CD4-positive, alpha-beta T cell treated with Interleukin-12 subunit alpha and Interleukin-12 subunit beta, for 1 hour (primary cell): ENCODE measurements around the gene TTC3.
"Not testable (repeated sequence)": the region's sequence is repeated elsewhere in the genome, so short reads cannot be mapped to it uniquely, and the experiment has no call there.

ENCODE experiments used
- DNase-seq: peaks from one replicate; pipeline ENCODE4 v3.0.0-alpha.2; 2020

The TTC3 gene

GRCh38 chr21:37095821-37096220 is 22.8 kb downstream of the TTC3 start:
- DNase-seq = no peak

- DNase-seq = no peak
Measured at GRCh38 chr21:37098751-37099150, 25.7 kb downstream of the TTC3 start.

GRCh38 chr21:37100316-37100715 is 27.3 kb downstream of the TTC3 start:
- DNase-seq = no peak

DNA sequence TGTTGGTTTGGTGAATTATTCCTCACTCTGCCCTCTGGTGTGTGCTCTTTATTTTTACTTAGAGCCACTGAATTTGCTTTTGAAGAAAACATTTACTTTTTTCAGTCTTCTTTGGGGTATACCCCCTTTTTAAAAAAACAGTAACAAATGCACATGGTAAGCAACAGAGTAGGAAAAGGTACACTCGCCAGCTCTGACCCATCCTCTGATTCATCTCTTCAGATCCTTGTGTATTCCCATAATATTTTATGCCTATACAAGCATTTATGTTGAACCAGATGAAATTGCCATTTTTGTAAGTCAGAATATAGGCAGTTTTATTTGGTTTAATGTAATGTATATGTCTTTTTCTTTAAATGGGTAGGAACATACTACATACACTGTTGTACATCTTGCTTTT is 28.3 kb downstream of the TTC3 start:
- DNase-seq = no peak

DNA sequence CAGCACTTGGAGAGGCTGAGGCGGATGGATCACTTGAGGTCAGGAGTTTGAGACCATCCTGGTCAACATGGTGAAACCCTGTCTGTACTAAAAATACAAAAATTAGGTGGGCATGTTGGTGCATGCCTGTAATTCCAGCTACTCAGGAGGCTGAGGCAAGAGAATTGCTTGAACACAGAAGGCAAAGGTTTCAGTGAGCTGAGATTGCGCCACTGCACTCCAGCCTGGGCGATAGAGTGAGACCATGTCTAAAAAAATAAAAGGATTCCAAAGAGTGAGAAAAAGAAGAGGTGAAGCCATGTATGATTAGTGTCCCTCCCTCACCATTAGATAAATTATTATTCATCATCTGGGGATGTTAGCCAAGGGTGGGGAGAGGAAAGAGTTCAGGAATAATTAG is 29.7 kb downstream of the TTC3 start:
- DNase-seq = not testable (repeated sequence)

- no peak for DNase-seq
Measured at GRCh38 chr21:37106998-37107397, 33.9 kb downstream of the TTC3 start.

- DNase-seq = not testable (repeated sequence)
Measured at GRCh38 chr21:37111029-37111428, 38.0 kb downstream of the TTC3 start.

DNA sequence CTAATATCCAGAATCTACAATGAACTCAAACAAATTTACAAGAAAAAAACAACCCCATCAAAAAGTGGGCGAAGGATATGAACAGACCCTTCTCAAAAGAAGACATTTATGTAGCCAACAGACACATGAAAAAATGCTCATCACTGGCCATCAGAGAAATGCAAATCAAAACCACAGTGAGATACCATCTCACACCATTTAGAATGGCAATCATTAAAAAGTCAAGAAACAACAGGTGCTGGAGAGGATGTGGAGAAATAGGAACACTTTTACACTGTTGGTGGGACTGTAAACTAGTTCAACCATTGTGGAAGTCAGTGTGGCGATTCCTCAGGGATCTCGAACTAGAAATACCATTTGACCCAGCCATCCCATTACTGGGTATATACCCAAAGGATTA is 41.2 kb downstream of the TTC3 start:
- DNase-seq = not testable (repeated sequence)

DNA sequence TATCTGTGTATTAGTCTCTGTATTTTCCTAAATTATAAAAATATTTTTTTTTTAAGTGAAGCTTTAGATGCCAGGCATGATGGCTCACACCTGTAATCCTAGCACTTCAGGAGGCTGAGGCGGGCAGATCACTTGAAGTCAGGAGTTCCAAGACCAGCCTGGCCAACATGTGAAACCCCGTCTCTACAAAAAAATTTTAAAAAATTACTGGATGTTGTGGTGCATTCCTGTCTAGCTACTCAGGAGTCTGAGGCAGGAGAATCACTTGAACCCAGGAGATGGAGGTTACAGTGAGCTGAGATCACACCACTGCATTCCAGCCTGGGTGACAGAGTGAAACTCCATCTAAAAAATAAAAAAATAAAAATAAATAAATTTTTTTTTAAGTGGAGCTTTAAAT is 43.4 kb downstream of the TTC3 start:
- not testable (repeated sequence) for DNase-seq

GRCh38 chr21:37117204-37117603 is 44.1 kb downstream of the TTC3 start:
- no peak for DNase-seq

DNA sequence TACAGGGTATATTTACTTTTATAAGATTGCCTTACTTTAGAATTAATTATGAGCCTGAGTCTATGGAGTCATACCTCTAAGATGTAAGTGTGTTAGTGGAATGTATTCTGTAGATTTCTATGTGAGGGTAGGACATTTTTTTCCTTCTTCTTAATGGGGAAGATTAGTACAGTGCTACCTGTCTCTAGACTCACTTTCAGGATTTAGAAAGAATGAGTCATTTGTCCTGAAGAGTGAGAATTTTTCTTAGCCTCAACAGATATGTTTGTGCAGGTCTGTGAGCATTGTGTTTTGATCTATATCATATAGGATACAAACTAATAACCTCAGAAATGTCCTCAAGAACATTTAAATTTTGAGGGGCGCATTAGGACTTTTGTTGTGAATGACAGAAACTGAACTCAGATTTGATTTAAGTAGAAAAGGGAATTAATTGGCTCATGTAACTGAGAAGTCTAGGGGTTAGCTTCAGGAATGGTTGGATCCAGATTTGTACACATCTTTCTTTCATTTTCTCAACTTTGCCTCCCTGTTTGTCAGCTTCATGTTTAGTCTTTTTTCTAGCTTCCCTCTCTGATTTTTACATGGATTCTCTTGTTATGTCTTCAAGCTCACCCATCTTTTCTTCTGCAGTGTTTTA is 45.3 kb downstream of the TTC3 start:
- no peak for DNase-seq

DNA sequence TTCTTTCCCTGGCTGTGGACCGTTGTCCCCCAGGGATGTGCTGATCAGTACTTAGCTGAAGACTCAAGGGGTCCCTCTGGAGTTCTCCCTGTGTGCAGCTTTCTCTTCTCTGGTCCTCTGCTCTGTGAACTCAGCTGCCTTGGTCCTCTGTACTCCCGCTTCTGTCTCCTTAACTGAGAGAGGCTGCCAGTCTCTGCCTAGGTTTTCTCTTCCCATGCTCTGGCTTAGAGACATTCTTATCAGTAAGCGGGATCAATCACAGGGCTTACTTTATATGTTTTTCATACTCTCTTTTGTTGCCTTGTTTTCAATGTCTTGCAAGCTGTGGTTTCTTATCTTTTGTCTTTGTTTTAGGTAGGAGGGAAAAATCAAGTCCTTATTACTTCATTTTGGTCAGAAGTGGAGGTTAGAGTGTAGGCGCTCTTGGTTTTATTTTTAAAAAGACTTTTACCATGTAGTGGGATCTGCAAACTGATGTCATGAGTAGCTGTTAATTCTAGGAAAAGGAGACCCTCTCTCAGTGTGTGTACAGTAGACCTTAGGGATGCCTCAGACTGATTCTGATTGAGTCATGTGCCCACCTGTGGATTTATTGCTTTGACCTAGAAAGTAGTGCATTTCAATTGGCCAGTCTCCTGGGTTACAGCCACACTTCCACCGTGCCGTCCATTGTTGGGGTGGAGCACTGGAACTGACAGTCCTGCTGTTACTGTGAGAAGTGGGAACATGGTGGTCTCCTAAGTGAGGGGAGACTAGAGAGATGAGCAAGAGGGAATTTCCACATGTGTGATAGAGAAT is 46.6 kb downstream of the TTC3 start:
- no peak for DNase-seq

GRCh38 chr21:37128076-37128475 is 55.0 kb downstream of the TTC3 start:
- DNase-seq = no peak

DNA sequence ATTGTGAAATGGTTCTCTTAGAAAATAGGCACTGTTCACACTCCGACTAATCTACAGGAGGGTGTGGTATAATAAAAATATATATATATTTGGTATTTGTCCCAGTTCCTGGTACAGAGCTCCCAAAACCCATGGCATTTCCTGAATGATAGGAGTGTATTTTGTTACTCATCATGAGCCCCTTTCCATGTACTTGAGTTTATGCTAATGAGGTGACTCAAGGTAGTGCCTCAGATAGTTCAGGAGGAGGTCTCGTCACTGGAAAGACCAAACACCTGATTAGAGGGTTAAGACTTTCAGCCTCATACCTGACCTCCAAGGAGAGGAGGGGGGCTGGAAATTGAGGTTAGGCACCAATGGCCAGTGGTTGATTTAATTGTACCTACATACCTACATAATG is 57.9 kb downstream of the TTC3 start:
- no peak for DNase-seq

DNA sequence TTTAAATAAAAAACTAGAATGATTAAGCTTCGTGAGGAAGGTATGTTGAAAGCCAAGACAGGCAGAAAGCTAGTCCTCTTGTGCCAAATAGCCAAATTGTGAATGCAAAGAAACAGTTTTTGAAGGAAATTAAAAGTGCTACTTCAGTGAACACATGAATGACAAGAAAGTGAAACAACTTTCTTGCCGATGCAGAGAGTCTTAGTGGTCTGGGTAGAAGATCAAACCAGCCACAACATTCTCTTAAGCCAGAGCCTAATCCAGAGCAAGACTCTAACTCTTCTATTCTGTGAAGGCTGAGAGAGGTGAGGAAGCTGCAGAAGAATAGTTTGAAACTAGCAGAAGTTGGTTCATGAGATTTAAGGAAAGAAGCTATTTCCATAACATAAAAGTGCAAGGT is 63.2 kb downstream of the TTC3 start:
- no peak for DNase-seq

DNA sequence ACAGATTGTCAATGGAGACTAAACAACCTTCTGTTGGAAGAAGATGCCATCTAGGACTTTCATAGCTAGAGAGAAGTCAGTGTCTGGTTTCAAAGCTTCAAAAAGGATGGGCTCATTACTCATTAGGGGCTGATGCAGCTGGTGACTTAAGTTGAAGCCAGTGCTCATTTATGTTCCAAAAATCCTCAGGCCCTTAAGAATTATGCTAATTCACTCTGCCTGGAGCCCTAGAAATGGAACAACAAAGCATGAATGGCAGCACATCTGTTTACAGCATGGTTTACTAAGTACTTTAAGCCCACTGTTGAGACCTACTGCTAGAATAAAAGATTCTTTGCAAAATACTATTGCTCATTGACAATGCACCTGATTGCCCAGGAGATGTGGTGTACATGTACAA is 63.7 kb downstream of the TTC3 start:
- DNase-seq = no peak

DNA sequence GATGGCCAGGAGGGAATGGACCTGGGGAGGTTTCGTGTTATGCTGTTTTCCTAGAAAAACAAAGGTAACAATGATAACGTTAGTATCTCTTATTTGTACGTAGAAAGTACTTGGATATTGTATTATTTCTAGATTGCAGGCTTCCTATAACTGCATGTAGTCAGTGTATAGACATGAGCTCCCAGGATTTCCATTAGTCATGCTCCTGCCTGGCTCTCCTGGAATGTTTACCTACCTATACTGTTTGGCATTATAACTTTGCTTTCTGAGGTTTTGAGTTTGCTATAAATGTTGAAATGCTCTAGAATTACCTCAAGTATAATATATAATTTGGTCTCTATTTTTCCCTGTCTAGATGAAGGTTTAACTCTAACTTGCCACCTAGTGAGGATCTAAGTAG is 66.1 kb downstream of the TTC3 start:
- no peak for DNase-seq

DNA sequence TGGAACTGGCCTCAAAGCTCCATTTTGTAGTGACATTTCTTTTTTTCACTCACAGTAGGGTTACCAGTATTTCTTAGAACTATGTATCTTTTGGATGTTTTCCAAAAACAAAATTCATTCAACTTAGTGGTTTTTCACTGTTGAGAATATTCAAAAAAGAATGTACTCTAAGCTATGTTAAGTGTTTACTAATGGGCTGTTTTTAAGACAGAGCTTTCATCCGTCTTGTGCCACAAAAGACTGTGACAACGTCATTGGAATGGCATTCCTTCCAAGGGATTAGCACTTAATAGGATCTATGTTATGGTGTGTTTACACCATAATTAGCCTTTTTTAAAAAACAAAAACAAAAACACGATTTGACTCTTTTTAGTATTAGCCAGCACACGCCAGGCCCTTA is 66.8 kb downstream of the TTC3 start:
- no peak for DNase-seq

GRCh38 chr21:37143392-37143791 is 70.3 kb downstream of the TTC3 start:
- not testable (repeated sequence) for DNase-seq

DNA sequence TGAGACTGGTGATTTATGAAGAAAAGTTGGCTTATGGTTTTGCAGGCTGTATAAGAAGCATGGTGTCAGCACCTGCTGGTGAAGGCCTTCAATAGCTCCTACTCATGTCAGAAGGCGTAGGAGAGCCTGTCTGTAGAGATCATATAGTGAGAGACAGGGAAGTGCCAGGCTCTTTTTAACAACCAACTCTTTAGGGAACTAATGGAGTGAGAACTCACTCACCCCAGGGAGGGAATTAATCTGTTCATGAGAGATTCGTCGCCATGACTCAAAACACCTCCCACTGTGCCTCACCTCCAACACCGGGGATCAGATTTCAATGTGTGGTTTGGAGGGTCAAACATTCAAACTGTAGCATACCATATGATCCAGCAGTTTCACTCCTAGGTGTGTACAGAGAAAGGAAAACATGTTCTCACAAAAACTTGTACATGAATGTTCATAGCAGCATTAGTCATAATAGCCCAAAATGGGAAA is 72.6 kb downstream of the TTC3 start:
- DNase-seq = no peak

- DNase-seq = no peak
Measured at GRCh38 chr21:37146320-37147235, 73.5 kb downstream of the TTC3 start.

GRCh38 chr21:37149411-37149810 is 76.4 kb downstream of the TTC3 start:
- no peak for DNase-seq

GRCh38 chr21:37153196-37153934 is 80.3 kb downstream of the TTC3 start:
- DNase-seq = no peak
